ENCODE measurements around the gene OR7A5.
A peak's percentile ranks its signal among the peaks of the same experiment; 100 is the strongest.
"Not testable (repeated sequence)": the region's sequence is repeated elsewhere in the genome, so short reads cannot be mapped to it uniquely, and the experiment has no call there.

OR7A5 gene

DNA sequence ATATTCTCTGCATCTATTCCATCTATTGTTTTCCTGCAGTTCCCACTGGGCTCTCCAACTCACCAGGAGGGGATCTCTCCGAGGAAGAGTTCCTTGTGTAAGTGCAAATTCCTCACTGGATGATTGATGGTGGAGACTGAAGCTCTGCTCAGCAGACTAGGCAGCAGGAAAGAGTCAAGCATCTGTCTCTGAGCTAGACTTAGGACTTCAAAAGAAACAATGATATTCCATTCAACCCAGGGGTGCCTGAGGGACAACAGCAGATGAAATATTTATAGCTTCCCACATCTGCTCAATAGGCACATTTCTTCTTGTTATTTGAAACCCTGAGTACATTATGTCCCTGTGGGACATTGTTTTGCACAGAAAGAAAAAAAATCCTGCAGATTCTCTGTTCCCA lies at the start of gene OR7A5, which contains the start of gene OR7C1:
TSS of gene OR7A5 (minus strand) at position 175 of the 400 bp plus-strand sequence. CDS start 6,944 bp downstream, outside the sequence.
TSS of gene OR7C1 (minus strand) at position 175 of the 400 bp plus-strand sequence. CDS start 35,049 bp downstream, outside the sequence.
- no peak for DNase-seq (ENCODE audit: low spot score)

DNA sequence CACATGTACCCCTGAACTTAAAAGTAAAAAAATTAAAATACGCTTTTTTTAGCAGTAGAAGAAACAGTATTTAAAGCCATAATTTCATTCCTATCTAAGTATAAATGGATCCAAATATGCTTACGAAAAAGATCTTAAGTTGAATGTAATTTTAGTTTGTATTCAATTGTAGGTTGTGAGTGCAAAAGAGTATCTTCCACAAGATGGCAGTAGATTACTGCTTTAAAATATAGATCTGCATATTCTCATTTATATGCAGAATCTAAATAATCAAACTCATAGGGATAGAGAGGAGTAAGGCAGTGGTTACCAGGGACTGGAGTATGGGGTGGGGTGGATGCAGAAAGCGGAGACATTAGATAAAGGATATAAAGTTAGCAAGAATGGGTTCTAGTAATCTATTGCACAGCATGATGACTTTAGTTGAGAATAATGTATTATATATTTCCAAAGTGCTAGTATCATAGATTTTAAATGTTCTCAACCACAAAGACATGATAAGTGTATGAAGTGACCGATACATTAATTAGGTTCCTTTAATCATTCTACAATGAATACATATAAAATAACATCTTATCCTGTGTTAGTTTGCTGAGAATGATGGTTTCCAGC lies 36.7 kb upstream of the OR7A5 start:
- DNase-seq (ENCODE audit: low spot score): peak; percentile 55

DNA sequence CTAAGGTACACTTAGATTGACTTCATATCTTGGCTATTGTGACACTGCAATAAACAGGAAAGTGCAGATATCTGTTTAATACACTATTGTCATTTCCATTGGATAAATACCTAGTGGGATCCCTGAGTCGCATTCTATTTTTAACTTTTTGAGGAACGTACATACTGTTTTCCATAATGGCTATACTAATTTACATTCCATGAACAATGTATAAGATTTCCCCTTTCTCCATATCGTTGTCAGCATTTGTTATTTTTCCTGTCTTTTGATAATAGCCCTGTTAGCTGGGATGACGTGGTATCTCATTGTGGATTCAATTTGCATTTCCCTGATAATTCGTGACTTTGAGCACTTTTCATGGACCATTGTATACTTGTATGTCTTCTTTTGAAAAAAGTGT lies 33.5 kb upstream of the OR7A5 start:
- no peak for DNase-seq (ENCODE audit: low spot score)

DNA sequence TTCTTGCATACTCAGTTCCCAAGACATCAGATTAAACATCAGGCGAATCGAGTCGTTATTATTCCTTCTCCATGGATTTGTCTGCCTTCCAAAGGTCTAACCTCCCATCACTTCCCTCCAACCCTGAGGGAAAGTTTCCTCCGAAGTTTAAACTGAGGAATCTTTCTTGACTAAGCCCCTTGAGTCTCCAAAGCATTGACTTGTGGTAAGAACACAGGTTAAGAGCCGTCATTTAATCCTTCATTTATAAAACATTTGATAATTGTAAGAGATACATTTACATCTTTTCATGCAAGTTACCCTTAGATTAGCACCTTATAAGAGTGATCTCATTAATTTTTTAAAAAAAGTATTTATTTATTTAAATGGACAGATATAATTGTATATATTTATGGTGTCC lies 13.8 kb upstream of the OR7A5 start, which contains the start of gene OR7A10:
TSS of gene OR7A10 (minus strand) at position 101 of the 400 bp plus-strand sequence. CDS start 7,045 bp downstream, outside the sequence.
- DNase-seq (ENCODE audit: low spot score): no peak

DNA sequence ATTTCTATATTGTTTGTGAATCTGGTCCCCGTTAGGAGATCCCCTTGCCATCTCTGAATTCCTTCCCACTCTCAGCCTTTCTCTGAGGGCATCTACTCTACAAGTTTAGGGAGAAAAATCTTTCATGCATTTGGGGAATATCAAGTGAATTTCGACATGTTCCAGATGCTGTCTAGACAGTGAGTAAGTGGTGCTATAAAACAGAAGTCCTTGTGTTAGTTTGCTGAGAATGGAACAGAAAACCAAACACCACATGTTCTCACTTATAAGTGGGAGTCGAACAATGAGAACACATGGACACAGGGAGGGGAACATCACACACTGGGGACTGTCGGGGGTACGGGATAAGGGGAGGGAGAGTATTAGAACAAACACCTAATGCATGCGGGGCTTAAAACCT lies 8.6 kb upstream of the OR7A5 start:
- DNase-seq (ENCODE audit: low spot score): no peak

DNA sequence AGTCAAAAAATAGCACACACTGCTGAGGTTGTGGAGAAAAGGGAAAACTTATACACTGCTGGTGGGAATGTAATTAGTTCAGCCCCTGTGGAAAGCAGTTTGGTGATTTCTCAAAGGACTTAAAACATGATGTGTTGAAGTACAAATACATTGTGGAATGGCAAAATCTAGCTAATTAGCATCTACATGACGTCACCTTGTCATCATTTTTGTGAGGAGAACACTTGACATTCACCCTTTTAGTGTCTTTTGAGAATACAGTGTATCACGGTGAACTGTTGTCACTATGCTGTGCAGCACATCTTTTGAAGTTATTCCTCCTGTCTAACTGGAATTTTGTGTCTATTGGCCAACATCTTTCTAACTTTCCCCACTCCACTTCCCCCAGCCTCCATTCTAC lies 8.2 kb upstream of the OR7A5 start:
- no peak for DNase-seq (ENCODE audit: low spot score)

DNA sequence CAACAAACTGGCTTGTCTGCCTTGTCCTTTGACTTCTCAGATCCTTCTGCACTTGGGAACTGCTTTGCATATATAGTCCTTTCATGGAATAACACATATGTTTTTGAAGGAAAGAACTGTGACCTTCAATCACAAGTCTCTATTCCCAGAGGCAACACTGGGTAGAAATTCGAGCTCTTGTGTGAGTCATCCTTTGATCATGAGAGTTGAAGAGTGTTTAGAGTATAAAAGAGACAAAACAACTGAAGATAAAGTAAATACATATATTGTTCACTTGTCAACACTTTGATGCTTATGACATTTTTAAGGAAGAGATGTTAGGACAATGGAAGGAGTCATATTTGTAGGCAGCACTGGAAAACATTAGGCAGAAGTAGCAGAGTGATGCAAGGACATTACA lies 5.2 kb upstream of the OR7A5 start:
- DNase-seq (ENCODE audit: low spot score): no peak

DNA sequence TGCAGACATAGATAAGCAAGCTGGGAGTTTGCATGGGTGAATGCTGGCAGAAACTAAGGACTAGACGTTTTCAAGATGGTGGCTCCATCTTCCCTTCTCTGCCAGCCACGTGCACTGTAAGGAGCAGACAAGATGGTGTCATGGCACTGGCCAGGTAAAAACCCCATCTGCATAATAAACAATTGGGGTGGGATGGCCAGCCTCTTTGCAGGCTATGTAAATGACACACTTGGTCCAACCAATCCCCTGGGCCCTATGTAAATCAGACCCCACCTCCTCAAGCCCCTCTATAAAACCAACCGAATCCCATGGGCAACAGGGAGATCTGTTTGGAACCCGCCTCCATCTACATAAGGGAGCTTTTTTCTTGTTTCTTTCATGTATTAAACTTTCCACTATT lies 2.4 kb upstream of the OR7A5 start:
- DNase-seq (ENCODE audit: low spot score): no peak

DNA sequence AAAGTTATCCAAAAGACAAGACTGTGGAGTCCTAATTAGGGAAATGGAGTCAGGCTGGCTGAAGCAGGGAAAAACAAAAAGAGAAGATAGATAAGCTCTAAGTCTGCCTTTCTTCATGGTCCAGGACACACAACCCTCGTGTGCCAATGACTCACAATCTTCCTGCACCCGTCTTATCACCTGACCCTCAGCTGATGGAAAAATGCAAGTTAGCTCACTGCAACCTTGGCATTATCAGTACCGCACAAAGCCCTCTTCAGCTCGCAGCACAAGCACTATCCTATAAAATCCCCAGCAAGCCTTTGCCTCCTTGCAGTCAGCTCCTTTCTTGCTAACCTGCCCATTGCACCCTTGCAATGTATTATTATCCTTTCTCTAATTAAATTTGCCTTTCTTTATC lies 4.3 kb downstream of the OR7A5 start:
- DNase-seq (ENCODE audit: low spot score): no peak

DNA sequence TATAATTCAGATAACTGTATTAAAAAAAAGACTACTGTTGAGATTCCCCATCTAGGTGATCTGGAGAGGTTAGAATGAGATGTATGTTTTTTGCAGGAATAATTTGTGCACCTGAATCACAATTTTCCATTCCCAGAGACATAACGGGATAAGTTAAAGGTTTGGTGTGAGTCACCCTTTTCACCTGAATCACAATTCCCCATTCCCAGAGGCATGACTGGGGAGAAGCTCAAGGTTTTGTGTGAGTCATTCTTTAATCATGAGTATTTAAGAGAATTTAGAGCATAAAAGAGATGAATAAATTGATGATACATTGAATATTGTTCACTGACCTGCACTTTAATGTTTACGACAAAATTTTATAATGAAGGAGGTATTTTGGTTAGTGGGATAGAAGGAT lies 9.0 kb downstream of the OR7A5 start:
- DNase-seq (ENCODE audit: low spot score): peak; percentile 11

DNA sequence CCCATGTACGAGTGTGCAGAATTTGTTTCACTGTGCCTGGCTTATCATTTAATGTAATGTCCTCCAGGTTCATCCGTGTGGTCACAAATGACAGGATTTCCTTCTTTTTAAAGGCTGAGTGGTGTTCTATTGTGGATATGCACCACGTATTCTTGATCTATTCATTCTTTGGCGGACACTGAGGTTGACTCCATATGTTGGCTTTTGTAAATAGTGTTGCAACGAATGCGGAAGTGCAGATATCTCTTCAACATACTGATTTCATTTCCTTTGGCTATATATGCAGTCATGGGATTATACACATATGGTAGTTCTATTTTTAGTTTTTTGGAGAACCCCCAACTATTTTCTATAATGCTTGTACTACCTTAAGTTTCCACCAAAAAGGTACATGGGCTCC lies 13.0 kb downstream of the OR7A5 start:
- no peak for DNase-seq (ENCODE audit: low spot score)

DNA sequence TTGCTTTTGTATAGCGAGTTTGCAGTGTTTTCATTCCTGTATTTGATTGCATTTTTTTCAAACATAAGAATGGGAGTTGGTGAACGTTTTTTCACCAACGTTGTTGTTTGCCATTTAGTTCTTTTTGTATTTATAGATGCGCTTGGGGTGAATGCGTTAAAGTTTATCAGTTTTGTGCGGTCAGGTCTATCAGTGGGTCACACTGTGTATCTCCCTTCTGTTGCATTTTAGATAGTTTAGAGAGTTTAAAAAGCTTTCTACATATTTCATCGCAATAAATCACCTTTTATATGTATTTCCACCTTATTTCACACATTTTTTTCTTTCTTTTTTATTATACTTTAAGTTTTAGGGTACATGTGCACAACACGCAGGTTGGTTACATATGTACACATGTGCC lies 16.4 kb downstream of the OR7A5 start:
- DNase-seq (ENCODE audit: low spot score): no peak

DNA sequence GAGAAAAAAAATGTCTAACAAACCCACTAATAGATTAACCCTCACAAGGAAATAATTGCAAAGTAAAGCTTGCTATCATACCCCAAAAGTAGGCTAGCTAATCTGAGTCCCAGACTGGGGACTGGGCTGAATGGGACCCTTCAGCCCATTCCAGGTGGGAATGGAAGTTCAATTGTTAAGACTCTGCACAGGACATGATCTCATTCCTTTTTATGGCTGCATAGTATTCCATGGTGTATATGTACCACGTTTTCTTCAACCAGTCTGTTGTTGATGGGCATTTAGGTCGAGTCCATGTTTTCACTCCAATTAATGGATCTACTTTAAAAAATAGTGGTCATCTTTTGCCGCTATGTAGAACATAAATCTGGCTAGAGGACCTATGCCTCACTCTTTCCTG lies 17.9 kb downstream of the OR7A5 start:
- no peak for DNase-seq (ENCODE audit: low spot score)

DNA sequence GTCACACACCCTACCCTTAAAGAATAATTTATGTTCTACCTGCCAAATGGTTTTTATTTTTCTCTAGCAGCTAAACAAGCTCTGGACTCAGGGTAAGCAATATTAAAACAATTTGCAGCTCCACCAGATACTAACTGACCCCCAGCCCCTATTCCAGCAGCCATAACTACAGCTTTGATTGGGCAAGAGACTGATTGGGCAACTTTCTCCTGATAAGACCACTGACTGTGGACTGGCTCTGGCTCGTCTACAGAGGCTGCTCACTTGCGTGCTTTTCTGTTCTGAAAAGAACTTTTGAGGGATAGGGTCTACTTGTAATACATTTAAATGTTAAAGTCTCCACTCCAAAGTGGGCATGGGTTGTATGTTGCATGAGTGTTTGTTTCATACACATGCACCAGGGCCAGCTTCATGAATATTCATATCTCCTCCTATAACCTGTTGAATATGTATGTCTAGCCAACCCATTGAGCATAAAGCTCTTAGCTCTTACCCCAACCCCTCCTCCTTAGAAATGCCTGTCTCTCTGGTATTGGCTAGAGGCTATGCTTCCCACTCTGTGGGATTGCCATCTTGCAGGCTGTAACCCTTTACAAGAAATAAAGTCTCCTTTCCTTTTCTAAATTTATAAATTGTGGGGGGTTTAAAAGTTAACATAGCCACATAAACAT lies 19.9 kb downstream of the OR7A5 start:
- DNase-seq (ENCODE audit: low spot score): no peak

DNA sequence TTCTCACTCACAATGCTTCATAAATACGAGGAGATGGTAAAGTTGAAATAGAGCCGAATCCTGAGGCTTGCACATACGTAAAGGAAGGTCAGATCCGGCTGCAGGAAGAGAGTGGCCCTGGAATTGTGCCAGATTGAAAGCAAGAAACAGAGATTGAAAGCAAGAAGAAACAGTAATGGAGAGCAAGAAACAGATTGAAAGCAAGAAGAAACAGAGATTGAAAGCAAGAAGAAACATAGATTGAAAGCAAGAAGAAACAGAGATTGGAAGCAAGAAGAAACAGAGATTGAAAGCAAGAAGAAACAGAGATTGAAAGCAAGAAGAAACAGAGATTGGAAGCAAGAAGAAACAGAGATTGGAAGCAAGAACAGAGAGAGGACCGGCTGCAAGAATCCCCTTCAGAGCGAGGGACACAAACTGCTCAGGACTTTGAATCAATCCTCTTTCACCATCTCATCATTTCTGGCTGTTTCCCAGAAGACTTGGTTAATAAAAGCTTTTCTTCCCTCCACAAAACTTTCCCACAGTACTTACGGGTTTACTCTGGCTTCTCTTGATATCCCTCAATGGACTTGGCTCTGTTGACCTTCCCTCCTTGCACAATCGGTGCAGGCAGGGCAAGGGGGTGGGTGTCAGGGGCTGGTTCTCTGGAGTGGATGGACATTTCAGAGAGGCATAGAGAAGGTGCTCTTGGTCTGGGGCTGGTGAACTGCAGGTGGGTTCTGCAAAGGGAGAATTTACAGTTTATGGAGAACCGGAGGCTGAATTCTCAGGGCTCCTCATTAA lies 25.5 kb downstream of the OR7A5 start:
- no peak for DNase-seq (ENCODE audit: low spot score)

DNA sequence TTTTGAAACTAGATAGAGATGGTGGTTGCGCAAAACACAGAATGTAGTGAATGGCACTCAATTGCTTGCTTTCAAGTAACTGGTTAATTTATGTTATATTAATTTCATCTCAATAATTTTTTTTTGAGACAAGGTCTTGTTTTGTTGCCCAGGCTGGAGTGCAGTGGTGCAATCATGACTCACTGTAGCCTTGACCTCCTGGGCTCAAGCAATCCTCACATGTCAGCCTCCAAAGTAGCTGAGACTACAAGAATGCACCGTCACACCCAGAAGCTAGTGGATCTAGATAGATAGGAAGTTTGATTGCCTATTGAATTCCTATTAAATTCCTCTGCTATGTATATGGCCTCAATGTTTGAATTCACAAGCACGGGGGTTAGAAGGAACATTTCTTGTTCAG lies 30.2 kb downstream of the OR7A5 start:
- DNase-seq (ENCODE audit: low spot score): no peak

DNA sequence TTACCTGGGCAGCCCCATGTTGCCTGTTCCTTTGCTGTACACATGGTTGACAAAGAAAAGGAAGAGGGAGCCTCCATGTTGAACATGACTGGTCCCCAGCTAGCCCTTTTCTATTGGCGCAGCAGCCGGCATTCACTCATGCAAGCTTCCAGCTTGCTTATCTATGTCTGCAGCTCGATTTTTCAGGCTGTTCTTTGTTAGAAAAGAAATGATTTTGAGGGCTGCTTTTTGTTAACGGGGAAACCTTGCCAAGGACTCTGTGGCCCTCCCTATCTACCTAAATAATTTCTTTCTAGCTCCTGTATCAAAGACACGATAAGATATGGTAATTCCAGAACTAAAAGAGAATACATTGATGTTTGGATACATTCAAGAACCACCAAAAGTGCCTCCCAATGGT lies 36.2 kb downstream of the OR7A5 start:
- DNase-seq (ENCODE audit: low spot score): no peak

DNA sequence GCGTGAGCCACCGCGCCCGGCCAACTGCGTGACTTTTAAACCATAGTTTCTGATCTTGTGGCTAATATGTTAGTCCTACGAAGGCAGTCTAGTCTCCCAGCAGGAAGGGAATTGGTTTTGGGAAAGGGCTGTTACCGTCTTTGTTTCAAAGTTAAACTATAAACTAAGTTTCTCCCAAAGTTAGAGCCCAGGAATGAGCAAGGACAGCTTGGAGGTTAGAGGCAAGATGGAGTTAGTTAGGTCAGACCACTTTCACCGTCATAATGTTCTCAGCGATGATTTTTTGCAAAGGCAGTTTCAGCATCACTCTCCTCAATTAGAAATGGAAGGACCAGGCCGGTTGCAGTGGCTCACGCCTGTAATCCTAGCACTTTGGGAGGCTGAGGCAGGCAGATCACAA lies 39.0 kb downstream of the OR7A5 start:
- no peak for DNase-seq (ENCODE audit: low spot score)

DNA sequence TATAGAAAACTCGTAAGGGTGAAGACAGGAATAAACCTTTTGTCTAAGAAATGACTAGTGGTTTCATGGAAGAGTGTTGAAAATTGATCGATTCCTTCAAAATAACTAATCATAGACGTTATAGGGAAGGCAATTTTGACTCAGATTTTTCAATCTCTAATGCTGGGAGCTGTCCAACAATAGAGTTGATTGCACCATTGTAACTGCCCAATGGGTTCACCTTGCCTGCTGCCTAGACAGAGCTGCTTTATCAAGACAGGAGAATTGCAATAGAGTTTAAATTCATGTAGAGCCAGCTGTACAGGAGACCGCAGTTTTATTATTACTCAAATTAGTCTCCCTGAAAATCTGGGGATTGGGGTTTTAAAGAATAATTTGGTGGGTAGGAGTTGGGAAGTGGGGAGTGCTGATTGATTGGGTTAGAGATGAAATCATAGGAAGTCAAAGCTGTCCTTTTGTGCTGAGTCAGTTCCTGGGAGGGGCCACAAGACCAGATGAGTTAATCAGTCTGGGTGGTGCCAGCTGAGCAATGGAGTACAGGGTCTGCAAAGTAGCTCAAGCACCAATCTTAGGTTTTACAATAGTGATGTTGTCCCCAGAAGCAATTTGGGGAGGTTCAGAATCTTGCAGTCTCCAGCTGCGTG lies 39.8 kb downstream of the OR7A5 start:
- DNase-seq (ENCODE audit: low spot score): peak; percentile 44

DNA sequence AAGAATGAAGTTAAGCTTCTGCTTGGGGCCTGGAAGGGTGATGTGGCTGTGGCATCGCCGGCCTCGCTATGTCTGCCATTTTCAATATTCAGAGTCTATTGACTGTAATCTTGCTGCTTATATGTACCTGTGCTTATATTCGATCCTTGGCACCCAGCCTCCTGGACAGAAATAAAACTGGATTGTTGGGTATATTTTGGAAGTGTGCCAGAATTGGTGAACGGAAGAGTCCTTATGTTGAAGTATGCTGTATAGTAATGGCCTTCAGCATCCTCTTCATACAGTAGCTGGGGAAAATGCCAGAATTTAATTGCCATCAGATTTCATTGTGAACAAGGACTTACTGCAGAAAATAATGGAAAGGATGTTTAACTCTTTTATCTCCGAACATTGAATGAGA lies 42.7 kb downstream of the OR7A5 start:
- not testable (repeated sequence) for DNase-seq (ENCODE audit: low spot score)

DNA sequence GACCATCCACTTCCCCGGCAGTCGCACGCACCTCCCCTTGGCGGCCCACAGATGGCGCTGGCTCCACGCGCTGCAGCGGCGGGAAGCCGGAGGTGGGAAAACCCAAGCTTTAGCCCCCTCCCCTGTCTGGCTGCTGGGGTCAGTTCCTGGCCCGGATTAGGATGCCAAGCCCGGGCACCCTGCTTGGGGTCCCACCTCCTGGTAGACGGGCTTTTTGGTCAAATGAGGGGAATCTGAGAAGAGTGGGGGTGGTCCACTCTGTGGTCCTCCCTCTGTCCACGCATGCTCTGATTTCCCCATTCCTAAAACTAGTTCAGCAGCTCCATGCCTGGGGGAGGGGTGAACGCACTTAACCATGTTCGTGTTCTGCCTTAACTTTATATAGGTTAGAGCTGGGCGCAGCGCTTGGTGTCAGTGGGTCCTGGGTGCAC lies 48.5 kb downstream of the OR7A5 start:
- DNase-seq (ENCODE audit: low spot score): peak; percentile 11

DNA sequence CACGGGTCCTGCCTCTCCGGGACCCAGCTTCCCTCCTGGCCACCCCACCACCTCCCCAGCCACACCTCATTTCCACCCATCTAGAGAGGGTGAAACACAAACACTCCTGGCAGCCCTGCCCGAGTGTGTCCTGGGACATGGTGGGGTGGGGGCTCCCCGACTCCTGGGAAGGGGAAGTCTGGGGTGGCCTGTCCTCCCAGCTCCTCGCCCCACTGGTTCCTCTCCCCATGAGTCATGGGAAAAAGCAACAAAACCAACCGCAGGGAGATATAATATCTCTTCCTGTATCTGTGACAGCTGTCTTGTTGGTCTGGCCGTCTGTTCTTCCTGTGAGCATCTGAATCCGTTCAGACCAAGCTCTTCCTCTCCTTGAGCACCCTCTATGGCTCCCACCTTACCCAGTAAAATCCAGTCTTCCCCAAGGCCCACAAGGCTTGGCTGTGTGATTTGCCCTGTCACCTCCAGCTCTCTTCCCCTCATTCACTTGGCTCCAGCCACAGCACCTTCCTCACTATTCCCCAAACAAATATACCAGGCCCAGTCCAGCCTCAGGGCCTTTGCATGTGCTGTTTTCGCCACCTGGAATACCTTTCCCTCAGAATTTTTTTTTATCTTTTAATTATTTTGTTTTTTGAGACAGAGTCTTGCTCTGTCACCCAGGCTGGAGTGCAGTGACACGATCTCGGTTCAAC lies 49.7 kb downstream of the OR7A5 start:
- peak; percentile 35 for DNase-seq (ENCODE audit: low spot score)
